Stomach smooth muscle (tissue), 2 donors: ENCODE results near the gene FSTL3.

Source experiments
- H3K27ac ChIP-seq: one replicate; pipeline ENCODE4 v1.7.0; 2013; ENCODE audit warnings: mild to moderate bottlenecking, low read length, inconsistent platforms
- H3K27me3 ChIP-seq, 2 donors: one replicate each; pipeline ENCODE4 v1.7.0; 2013; ENCODE audit warnings: low read length in 2 of 2; ENCODE audit not compliant: insufficient read depth in 2 of 2, control insufficient read depth in 1 of 2
- H3K36me3 ChIP-seq, 2 donors: one replicate each; pipeline ENCODE4 v1.7.0; 2013; ENCODE audit warnings: low read length in 2 of 2; ENCODE audit not compliant: control insufficient read depth in 2 of 2, insufficient read depth in 2 of 2
- H3K4me1 ChIP-seq: one replicate; pipeline ENCODE4 v1.7.0; 2013; ENCODE audit warnings: low read length; ENCODE audit not compliant: control insufficient read depth, insufficient read depth
- H3K4me3 ChIP-seq, 2 donors: one replicate each; pipeline ENCODE4 v1.7.0; 2013; ENCODE audit warnings: low read length in 2 of 2
- H3K9ac ChIP-seq, 2 donors: one replicate each; pipeline ENCODE4 v1.7.0; 2013; ENCODE audit warnings: low read length in 2 of 2, mild to moderate bottlenecking in 1 of 2
- H3K9me3 ChIP-seq, 2 donors: one replicate each; pipeline ENCODE4 v1.7.0; 2013; ENCODE audit warnings: low read length in 2 of 2; ENCODE audit not compliant: control insufficient read depth in 2 of 2
- donor health status: healthy.
- donor health status: Pancreatic carcinoma.

FSTL3 gene

GRCh38 chr19:645912-646778 lies 30.0 kb upstream of the FSTL3 start:
- H3K9ac ChIP-seq, result no peak overlapping the region
- no peaks in the 10 kb centered on the region for H3K27me3 ChIP-seq
- H3K4me1 ChIP-seq, result no peaks in the 10 kb centered on the region
- H3K27ac ChIP-seq, result no peak overlapping the region
- no peak overlapping the region for H3K4me3 ChIP-seq
- peaks cover 0 to 11% of the 10 kb centered on the region in 2 donors for H3K36me3 ChIP-seq
- no peaks in the 10 kb centered on the region for H3K9me3 ChIP-seq

GRCh38 chr19:646779-647565 lies 29.2 kb upstream of the FSTL3 start:
- H3K36me3 ChIP-seq, result peaks cover 0 to 19% of the 10 kb centered on the region in 2 donors
- no peak overlapping the region for H3K9ac ChIP-seq
- no peak overlapping the region for H3K4me3 ChIP-seq
- no peaks in the 10 kb centered on the region for H3K27me3 ChIP-seq
- no peak overlapping the region for H3K27ac ChIP-seq
- no peaks in the 10 kb centered on the region for H3K4me1 ChIP-seq
- H3K9me3 ChIP-seq, result no peaks in the 10 kb centered on the region

GRCh38 chr19:647566-648284 lies 28.5 kb upstream of the FSTL3 start:
- Histone ChIP-seq H3K4me1 (no peaks in the 10 kb centered on the region), H3K4me3 (no peak overlapping the region), H3K36me3 (peaks cover 0 to 21% of the 10 kb centered on the region in 2 donors), H3K9ac (no peak overlapping the region), H3K27me3 (no peaks in the 10 kb centered on the region), H3K9me3 (no peaks in the 10 kb centered on the region), H3K27ac (no peak overlapping the region)

- no peaks in the 10 kb centered on the region for H3K27me3 ChIP-seq
- no peak overlapping the region for H3K27ac ChIP-seq
- no peak overlapping the region for H3K9ac ChIP-seq
- no peak overlapping the region for H3K4me3 ChIP-seq
- no peaks in the 10 kb centered on the region for H3K4me1 ChIP-seq
- H3K9me3 ChIP-seq, result no peaks in the 10 kb centered on the region
- peaks cover 4 to 24% of the 10 kb centered on the region in 2 donors for H3K36me3 ChIP-seq
Observed at GRCh38 chr19:648305-648704, 27.9 kb upstream of the FSTL3 start.

- no peak overlapping the region for H3K27ac ChIP-seq
- no peak overlapping the region for H3K4me3 ChIP-seq
- H3K36me3 ChIP-seq, result peaks cover 5 to 28% of the 10 kb centered on the region in 2 donors
Observed at GRCh38 chr19:648904-649801, 27.0 kb upstream of the FSTL3 start.

GRCh38 chr19:650121-650520 lies 26.1 kb upstream of the FSTL3 start:
- Histone ChIP-seq H3K27ac (no peak overlapping the region), H3K4me1 (no peaks in the 10 kb centered on the region), H3K27me3 (no peaks in the 10 kb centered on the region), H3K4me3 (no peak overlapping the region), H3K9ac (no peak overlapping the region), H3K9me3 (no peaks in the 10 kb centered on the region), H3K36me3 (peaks cover 5 to 28% of the 10 kb centered on the region in 2 donors)

More at GRCh38 chr19:648904-649801, 27.0 kb upstream of the FSTL3 start:
- Histone ChIP-seq H3K27me3 (no peaks in the 10 kb centered on the region), H3K4me1 (no peaks in the 10 kb centered on the region), H3K9ac (no peak overlapping the region), H3K9me3 (no peaks in the 10 kb centered on the region)

- Histone ChIP-seq H3K27ac (no peak overlapping the region), H3K36me3 (peaks cover 5 to 28% of the 10 kb centered on the region in 2 donors), H3K9ac (no peak overlapping the region), H3K4me3 (no peak overlapping the region), H3K9me3 (no peaks in the 10 kb centered on the region), H3K27me3 (no peaks in the 10 kb centered on the region), H3K4me1 (no peaks in the 10 kb centered on the region)
Observed at GRCh38 chr19:651114-651818, 24.9 kb upstream of the FSTL3 start.

- Histone ChIP-seq H3K9me3 (no peaks in the 10 kb centered on the region), H3K36me3 (peaks cover 5 to 26% of the 10 kb centered on the region in 2 donors), H3K27ac (no peak overlapping the region), H3K4me1 (peaks cover under 1% of the 10 kb centered on the region), H3K4me3 (no peak overlapping the region), H3K9ac (no peak overlapping the region), H3K27me3 (no peaks in the 10 kb centered on the region)
Observed at GRCh38 chr19:651991-652390, 24.2 kb upstream of the FSTL3 start.

GRCh38 chr19:652467-653389 lies 23.5 kb upstream of the FSTL3 start:
- H3K4me3 ChIP-seq, result no peak overlapping the region
- H3K9ac ChIP-seq, result no peak overlapping the region
- no peaks in the 10 kb centered on the region for H3K27me3 ChIP-seq
- H3K4me1 ChIP-seq, result peaks cover 5% of the 10 kb centered on the region
- H3K27ac ChIP-seq, result no peak overlapping the region
- H3K9me3 ChIP-seq, result no peaks in the 10 kb centered on the region
- H3K36me3 ChIP-seq, result peaks cover 5 to 26% of the 10 kb centered on the region in 2 donors
